Measurements from ENCODE around the gene ARHGAP44.

- no peak for TF ChIP-seq MYNN (tag by site-specific recombination; IDR thresholded peaks at IDR 0.05; ENCODE audit: borderline replicate concordance)
- no peak for TF ChIP-seq SP7 (tag by site-specific recombination; IDR thresholded peaks at IDR 0.05)
- no peak for TF ChIP-seq ZNF747 (tag by site-specific recombination; IDR thresholded peaks at IDR 0.05)
- TF ChIP-seq CTCF (tag by site-specific recombination; IDR thresholded peaks at IDR 0.05) = no peak
- no peak for TF ChIP-seq BCL11B (tag by site-specific recombination; IDR thresholded peaks at IDR 0.05; ENCODE audit: low read depth)
- no peak for TF ChIP-seq ZNF701 (tag by site-specific recombination; IDR thresholded peaks at IDR 0.05)
- TF ChIP-seq, protein P1, sequence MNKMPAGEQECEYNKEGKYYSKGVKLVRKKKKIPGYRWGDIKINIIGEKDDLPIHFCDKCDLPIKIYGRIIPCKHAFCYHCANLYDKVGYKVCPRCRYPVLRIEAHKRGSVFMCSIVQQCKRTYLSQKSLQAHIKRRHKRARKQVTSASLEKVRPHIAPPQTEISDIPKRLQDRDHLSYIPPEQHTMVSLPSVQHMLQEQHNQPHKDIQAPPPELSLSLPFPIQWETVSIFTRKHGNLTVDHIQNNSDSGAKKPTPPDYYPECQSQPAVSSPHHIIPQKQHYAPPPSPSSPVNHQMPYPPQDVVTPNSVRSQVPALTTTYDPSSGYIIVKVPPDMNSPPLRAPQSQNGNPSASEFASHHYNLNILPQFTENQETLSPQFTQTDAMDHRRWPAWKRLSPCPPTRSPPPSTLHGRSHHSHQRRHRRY (tag by site-specific recombination; IDR thresholded peaks at IDR 0.05) = no peak
These were observed 206.6 kb downstream of the ARHGAP44 start for GRCh38 chr17:12995896-12996295.

Measured in HEK293 (cell line).